ENCODE data around the gene ARL4A.
A peak's percentile ranks its signal among the peaks of the same experiment; 100 is the strongest.
"Not testable (repeated sequence)": the region's sequence is repeated elsewhere in the genome, so short reads cannot be mapped to it uniquely, and the experiment has no call there.

ARL4A gene

GRCh38 chr7:12686891-12687717, at the start of gene ARL4A:
TSS of gene ARL4A (plus strand) at chr7:12687633. CDS start at chr7:12688255, 622 bp downstream.
- DNase-seq, result peak; percentile 99

- no peak for DNase-seq
Measured at GRCh38 chr7:12637819-12638592, 49.4 kb upstream of the ARL4A start.

GRCh38 chr7:12638851-12639456, 48.5 kb upstream of the ARL4A start:
- DNase-seq, result peak; percentile 11

GRCh38 chr7:12640299-12641096, 46.9 kb upstream of the ARL4A start:
- DNase-seq, result no peak

GRCh38 chr7:12641196-12641595, 46.2 kb upstream of the ARL4A start:
- DNase-seq, result no peak

GRCh38 chr7:12642508-12642907, 44.9 kb upstream of the ARL4A start:
- no peak for DNase-seq

GRCh38 chr7:12643001-12643643, 44.3 kb upstream of the ARL4A start:
- no peak for DNase-seq

- DNase-seq, result no peak
Measured at GRCh38 chr7:12643644-12644043, 43.8 kb upstream of the ARL4A start.

- DNase-seq, result not testable (repeated sequence)
Measured at GRCh38 chr7:12645212-12645611, 42.2 kb upstream of the ARL4A start.

- no peak for DNase-seq
Measured at GRCh38 chr7:12646139-12646538, 41.3 kb upstream of the ARL4A start.

- DNase-seq, result no peak
Measured at GRCh38 chr7:12647364-12648219, 39.8 kb upstream of the ARL4A start.

- DNase-seq, result no peak
Measured at GRCh38 chr7:12648704-12649261, 38.6 kb upstream of the ARL4A start.

GRCh38 chr7:12649348-12649747, 38.1 kb upstream of the ARL4A start:
- DNase-seq, result no peak

GRCh38 chr7:12650080-12650479, 37.4 kb upstream of the ARL4A start:
- DNase-seq, result no peak

GRCh38 chr7:12653110-12653509, 34.3 kb upstream of the ARL4A start:
- DNase-seq, result no peak

GRCh38 chr7:12653518-12653917, 33.9 kb upstream of the ARL4A start:
- DNase-seq, result no peak

GRCh38 chr7:12655161-12655560, 32.3 kb upstream of the ARL4A start:
- DNase-seq, result no peak

GRCh38 chr7:12660423-12660822, 27.0 kb upstream of the ARL4A start:
- not testable (repeated sequence) for DNase-seq

GRCh38 chr7:12660986-12661385, 26.4 kb upstream of the ARL4A start:
- DNase-seq, result not testable (repeated sequence)

- DNase-seq, result no peak
Measured at GRCh38 chr7:12661581-12661980, 25.9 kb upstream of the ARL4A start.

All from NCI-H1436 (cell line).